Right renal cortex interstitium (tissue), 3 donors: Measurements from ENCODE around the gene HSD17B4. TPM values are rescaled to one million over a fixed set of nuclear protein-coding genes. Genes with fewer than 3 reads are reported as not detected.
"Not testable (repeated sequence)": the region's sequence is repeated elsewhere in the genome, so short reads cannot be mapped to it uniquely, and the experiment has no call there.

ENCODE experiments used
- DNase-seq, 3 donors: peaks; one replicate each; pipeline ENCODE4 v3.0.0-alpha.2; 2013; ENCODE audit warnings: low read depth in 3 of 3, low spot score in 2 of 3
- polyA plus RNA-seq, 3 donors: library from polyadenylated mRNA; unstranded; fragments of 120-200 nt; gene quantifications; one replicate each; pipeline ENCODE4 v1.2.1, GENCODE V29; 2013; ENCODE audit not compliant: insufficient read length in 3 of 3

HSD17B4 gene
- polyA plus RNA-seq, 3 donors, result 218 to 244 (median 224) TPM

GRCh38 chr5:119476341-119476740 is 24.0 kb downstream of the HSD17B4 start:
- no peak for DNase-seq

GRCh38 chr5:119478781-119479180 is 26.5 kb downstream of the HSD17B4 start:
- DNase-seq, result no peak

- DNase-seq, result not testable (repeated sequence)
Measured at GRCh38 chr5:119480629-119481028, 28.3 kb downstream of the HSD17B4 start.

GRCh38 chr5:119483155-119483554 is 30.9 kb downstream of the HSD17B4 start:
- DNase-seq, result no peak

- no peak for DNase-seq
Measured at GRCh38 chr5:119484884-119485283, 32.6 kb downstream of the HSD17B4 start.

- DNase-seq, result no peak
Measured at GRCh38 chr5:119501671-119502179, 49.4 kb downstream of the HSD17B4 start.

- DNase-seq, result not testable (repeated sequence)
Measured at GRCh38 chr5:119503939-119504338, 51.6 kb downstream of the HSD17B4 start.

- DNase-seq, result no peak
Measured at GRCh38 chr5:119512277-119512676, 60.0 kb downstream of the HSD17B4 start.

- DNase-seq, result no peak
Measured at GRCh38 chr5:119515192-119515591, 62.9 kb downstream of the HSD17B4 start.

- DNase-seq, result not testable (repeated sequence)
Measured at GRCh38 chr5:119517115-119517514, 64.8 kb downstream of the HSD17B4 start.

- no peak for DNase-seq
Measured at GRCh38 chr5:119521232-119521631, 68.9 kb downstream of the HSD17B4 start.

- DNase-seq, result no peak
Measured at GRCh38 chr5:119522841-119523240, 70.5 kb downstream of the HSD17B4 start.

GRCh38 chr5:119524485-119524884 is 72.2 kb downstream of the HSD17B4 start:
- DNase-seq, result no peak

GRCh38 chr5:119527351-119527750 is 75.1 kb downstream of the HSD17B4 start:
- no peak for DNase-seq

GRCh38 chr5:119529811-119530210 is 77.5 kb downstream of the HSD17B4 start:
- no peak for DNase-seq

GRCh38 chr5:119532637-119533036 is 80.3 kb downstream of the HSD17B4 start:
- no peak for DNase-seq

GRCh38 chr5:119537704-119538103 is 85.4 kb downstream of the HSD17B4 start:
- no peak for DNase-seq

GRCh38 chr5:119541716-119542115 is 89.4 kb downstream of the HSD17B4 start:
- no peak for DNase-seq

- DNase-seq, result no peak
Measured at GRCh38 chr5:119551819-119552218, 99.5 kb downstream of the HSD17B4 start.

- DNase-seq, result no peak
Measured at GRCh38 chr5:119554597-119554996, 102.3 kb downstream of the HSD17B4 start.

- peak in 1 of 3 donors; percentile 12 for DNase-seq
Measured at GRCh38 chr5:119570910-119571309, 118.6 kb downstream of the HSD17B4 start.

- no peak for DNase-seq
Measured at GRCh38 chr5:119578937-119579336, 126.6 kb downstream of the HSD17B4 start.

- no peak for DNase-seq
Measured at GRCh38 chr5:119582987-119583386, 130.7 kb downstream of the HSD17B4 start.
